H9 (cell line): ENCODE measurements around the gene RFX1. TPM values are rescaled to one million over a fixed set of nuclear protein-coding genes. Genes with fewer than 3 reads are reported as not detected.

Experiments used
- DNase-seq: peaks from one replicate; pipeline ENCODE4 v3.0.0-alpha.2; 2017
- H2AFZ ChIP-seq: one replicate; pipeline ENCODE4 v1.6.1; 2013; ENCODE audit warnings: mild to moderate bottlenecking, low read length, control low read depth, moderate library complexity
- H2AK5ac ChIP-seq: 2 replicates; pipeline ENCODE4 v1.6.1; 2013; ENCODE audit warnings: low read length, control low read depth, mixed read lengths; ENCODE audit not compliant: insufficient read length
- H2BK120ac ChIP-seq: one replicate; pipeline ENCODE4 v1.6.1; 2013; ENCODE audit warnings: low read depth, mild to moderate bottlenecking, low read length, control low read depth, inconsistent platforms; ENCODE audit not compliant: poor library complexity, severe bottlenecking
- H2BK12ac ChIP-seq: 2 replicates; pipeline ENCODE4 v1.6.1; 2013; ENCODE audit warnings: low read length, control low read depth, mixed read lengths, low read depth; ENCODE audit not compliant: insufficient read length
- H2BK15ac ChIP-seq: 2 replicates; pipeline ENCODE4 v1.6.1; 2013; ENCODE audit warnings: low read depth, low read length, control low read depth
- H2BK20ac ChIP-seq: one replicate; pipeline ENCODE4 v1.6.1; 2013; ENCODE audit warnings: low read depth, mild to moderate bottlenecking, low read length, control low read depth, inconsistent platforms; ENCODE audit not compliant: poor library complexity, severe bottlenecking
- H2BK5ac ChIP-seq: 2 replicates; pipeline ENCODE4 v1.6.1; 2013; ENCODE audit warnings: low read length, control low read depth, mixed read lengths; ENCODE audit not compliant: insufficient read length
- H3K14ac ChIP-seq: 2 replicates; pipeline ENCODE4 v1.6.1; 2013; ENCODE audit warnings: low read length, control low read depth; ENCODE audit not compliant: insufficient read depth
- H3K18ac ChIP-seq: 2 replicates; pipeline ENCODE4 v1.6.1; 2013; ENCODE audit warnings: low read depth, mild to moderate bottlenecking, mixed read lengths, low read length, control low read depth; ENCODE audit not compliant: insufficient read length
- H3K23ac ChIP-seq: 2 replicates; pipeline ENCODE4 v1.6.1; 2013; ENCODE audit warnings: low read length, control low read depth, mixed read lengths, low read depth; ENCODE audit not compliant: insufficient read length
- H3K23me2 ChIP-seq: 2 replicates; pipeline ENCODE4 v1.6.1; 2013; ENCODE audit warnings: low read depth, mild to moderate bottlenecking, mixed read lengths, low read length, control low read depth; ENCODE audit not compliant: insufficient read length, poor library complexity, severe bottlenecking
- H3K27ac ChIP-seq: 2 replicates; pipeline ENCODE4 v1.5.1; 2013; ENCODE audit warnings: low read length, control low read depth, mixed read lengths, low read depth; ENCODE audit not compliant: insufficient read length
- H3K27me3 ChIP-seq: 2 replicates; pipeline ENCODE4 v1.6.1; 2013; ENCODE audit warnings: low read length, control low read depth, inconsistent platforms; ENCODE audit not compliant: insufficient read depth
- H3K4ac ChIP-seq: 2 replicates; pipeline ENCODE4 v1.6.1; 2013; ENCODE audit warnings: low read depth, mild to moderate bottlenecking, control low read depth, inconsistent platforms, low read length, moderate library complexity
- H3K4me1 ChIP-seq: 2 replicates; pipeline ENCODE4 v1.6.1; 2013; ENCODE audit warnings: low read length, control low read depth, inconsistent platforms; ENCODE audit not compliant: insufficient read depth
- H3K4me2 ChIP-seq: 2 replicates; pipeline ENCODE4 v1.6.1; 2013; ENCODE audit warnings: low read length, control low read depth, mixed read lengths; ENCODE audit not compliant: insufficient read length, insufficient read depth
- H3K56ac ChIP-seq: 2 replicates; pipeline ENCODE4 v1.6.1; 2013; ENCODE audit warnings: low read depth, mild to moderate bottlenecking, mixed read lengths, low read length, control low read depth; ENCODE audit not compliant: insufficient read length
- H3K79me1 ChIP-seq: 2 replicates; pipeline ENCODE4 v1.6.1; 2013; ENCODE audit warnings: low read depth, mild to moderate bottlenecking, moderate library complexity, low read length, control low read depth, inconsistent platforms; ENCODE audit not compliant: insufficient read depth, poor library complexity, severe bottlenecking
- H3K79me2 ChIP-seq: 2 replicates; pipeline ENCODE4 v1.6.1; 2013; ENCODE audit warnings: low read length, control low read depth, inconsistent platforms; ENCODE audit not compliant: insufficient read depth
- H3K9ac ChIP-seq: 2 replicates; pipeline ENCODE4 v1.6.1; 2013; ENCODE audit warnings: low read length, control low read depth, mixed read lengths; ENCODE audit not compliant: insufficient read length; ENCODE audit errors: extremely low read depth
- H3K9me3 ChIP-seq: one replicate; pipeline ENCODE4 v1.6.1; 2013; ENCODE audit warnings: low read depth, low read length, inconsistent platforms; ENCODE audit not compliant: control insufficient read depth
- H3T11ph ChIP-seq: one replicate; pipeline ENCODE4 v1.6.1; 2013; ENCODE audit warnings: mild to moderate bottlenecking, low read length, control low read depth, inconsistent platforms
- H4K20me1 ChIP-seq: one replicate; pipeline ENCODE4 v1.6.1; 2013; ENCODE audit not compliant: control insufficient read depth, insufficient read length, insufficient read depth
- H4K5ac ChIP-seq: 2 replicates; pipeline ENCODE4 v1.6.1; 2013; ENCODE audit warnings: low read depth, mild to moderate bottlenecking, mixed read lengths, low read length, control low read depth; ENCODE audit not compliant: insufficient read length
- H4K8ac ChIP-seq: replicated peaks from 2 replicates; pipeline ENCODE4 v1.6.1; 2013; ENCODE audit warnings: low read length, control low read depth, mixed read lengths, low read depth; ENCODE audit not compliant: insufficient read length
- H4K91ac ChIP-seq: 2 replicates; pipeline ENCODE4 v1.6.1; 2013; ENCODE audit warnings: low read depth, mild to moderate bottlenecking, moderate library complexity, mixed read lengths, low read length, control low read depth; ENCODE audit not compliant: insufficient read length
- H3K27ac Mint-ChIP-seq, 3 experiments: 2 replicates in 2 of 3; 3 replicates in 1 of 3; pipeline ENCODE4 v1.8.0; 2020 to 2021; ENCODE audit warnings: mixed read lengths in 3 of 3, mild to moderate bottlenecking in 1 of 3, moderate library complexity in 1 of 3
- H3K27me3 Mint-ChIP-seq: 2 replicates; pipeline ENCODE4 v1.8.0; 2021; ENCODE audit warnings: low read depth, mild to moderate bottlenecking, moderate library complexity, mixed read lengths
- H3K36me3 Mint-ChIP-seq, 3 experiments: 2 replicates in 2 of 3; 3 replicates in 1 of 3; pipeline ENCODE4 v1.8.0; 2020 to 2021; ENCODE audit warnings: low read depth in 3 of 3, mixed read lengths in 3 of 3; ENCODE audit not compliant: insufficient read depth in 1 of 3
- H3K4me1 Mint-ChIP-seq, 2 experiments: 2 replicates each; pipeline ENCODE4 v1.8.0; 2020; ENCODE audit warnings: mixed read lengths in 2 of 2
- H3K4me3 Mint-ChIP-seq, 2 experiments: 2 replicates in 1 of 2; 3 replicates in 1 of 2; pipeline ENCODE4 v1.8.0; 2020 to 2021; ENCODE audit warnings: mild to moderate bottlenecking in 2 of 2, mixed read lengths in 2 of 2, moderate library complexity in 1 of 2
- H3K9me3 Mint-ChIP-seq, 2 experiments: 2 replicates in 1 of 2; 3 replicates in 1 of 2; pipeline ENCODE4 v1.8.0; 2020; ENCODE audit warnings: mild to moderate bottlenecking in 2 of 2, mixed read lengths in 2 of 2, moderate library complexity in 1 of 2
- WGBS: extraction: QIAGEN DNeasy Blood & Tissue Kit; methylation state at CpG from one replicate; pipeline ENCODE4 v1.1.7; 2013; ENCODE audit warnings: missing lambda C conversion rate, low lambda C conversion rate, mixed read lengths; ENCODE audit not compliant: insufficient read length; ENCODE audit errors: extremely low coverage; 5-methylcytosine and 5-hydroxymethylcytosine counted together
- total RNA-seq: library from RNA; stranded (reverse); gene quantifications from 2 replicates; pipeline ENCODE4 v1.2.1, GENCODE V29; 2021
- TF ChIP-seq, protein P1 (sequence below): fragments of 200-600 bp; sonication (generic); conservative IDR thresholded peaks from 3 replicates; pipeline ENCODE4 v1.8.0; 2021; ENCODE audit warnings: antibody characterized with exemption, mild to moderate bottlenecking

The RFX1 gene
- total RNA-seq, 1 experiment from 2014 or later = 21.4 TPM

GRCh38 chr19:13979244-13979615 lies 26.9 kb downstream of the RFX1 start:
- Histone ChIP-seq H3K9me3 (no peaks in the 10 kb centered on the region), H2BK12ac (no peak overlapping the region), H3K27me3 (no peaks in the 10 kb centered on the region), H2AK5ac (no peak overlapping the region), H3K4me2 (peak overlapping the region; percentile 20), H3K23ac (no peak overlapping the region), H2BK15ac (no peak overlapping the region), H3K27ac (no peak overlapping the region), H3K56ac (no peak overlapping the region), H3K18ac (peak overlapping the region; percentile 68), H2BK120ac (no peak overlapping the region), H2BK20ac (no peak overlapping the region), H3T11ph (no peak overlapping the region), H2AFZ (no peak overlapping the region), H4K20me1 (no peaks in the 10 kb centered on the region), H4K91ac (no peak overlapping the region), H3K4ac (no peak overlapping the region), H4K8ac (no peak overlapping the region), H3K23me2 (no peaks in the 10 kb centered on the region), H3K79me1 (no peaks in the 10 kb centered on the region), H2BK5ac (no peak overlapping the region), H3K14ac (peak overlapping the region; percentile 88; the same call in 1 of the 2 replicates), H3K4me1 (no peaks in the 10 kb centered on the region), H4K5ac (no peak overlapping the region), H3K79me2 (no peaks in the 10 kb centered on the region), H3K9ac (no peak overlapping the region)
- DNase-seq = no peak
- Mint-ChIP-seq H3K4me3 (peak overlapping the region; percentile 54 to 72), H3K27me3 (no peaks in the 10 kb centered on the region), H3K4me1 (peaks cover 15 to 23% of the 10 kb centered on the region in 2 experiments), H3K9me3 (no peaks in the 10 kb centered on the region), H3K36me3 (peaks cover 0 to 19% (median 6%) of the 10 kb centered on the region in 3 experiments; a peak in 5 of 7 replicates), H3K27ac (no peak overlapping the region)
- no CpG with 5 or more reads among the region's 12 CpGs for WGBS
- TF ChIP-seq, protein P1, sequence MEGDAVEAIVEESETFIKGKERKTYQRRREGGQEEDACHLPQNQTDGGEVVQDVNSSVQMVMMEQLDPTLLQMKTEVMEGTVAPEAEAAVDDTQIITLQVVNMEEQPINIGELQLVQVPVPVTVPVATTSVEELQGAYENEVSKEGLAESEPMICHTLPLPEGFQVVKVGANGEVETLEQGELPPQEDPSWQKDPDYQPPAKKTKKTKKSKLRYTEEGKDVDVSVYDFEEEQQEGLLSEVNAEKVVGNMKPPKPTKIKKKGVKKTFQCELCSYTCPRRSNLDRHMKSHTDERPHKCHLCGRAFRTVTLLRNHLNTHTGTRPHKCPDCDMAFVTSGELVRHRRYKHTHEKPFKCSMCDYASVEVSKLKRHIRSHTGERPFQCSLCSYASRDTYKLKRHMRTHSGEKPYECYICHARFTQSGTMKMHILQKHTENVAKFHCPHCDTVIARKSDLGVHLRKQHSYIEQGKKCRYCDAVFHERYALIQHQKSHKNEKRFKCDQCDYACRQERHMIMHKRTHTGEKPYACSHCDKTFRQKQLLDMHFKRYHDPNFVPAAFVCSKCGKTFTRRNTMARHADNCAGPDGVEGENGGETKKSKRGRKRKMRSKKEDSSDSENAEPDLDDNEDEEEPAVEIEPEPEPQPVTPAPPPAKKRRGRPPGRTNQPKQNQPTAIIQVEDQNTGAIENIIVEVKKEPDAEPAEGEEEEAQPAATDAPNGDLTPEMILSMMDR = no peak
